ENCODE data around the gene AK4.
"Not testable (repeated sequence)": the region's sequence is repeated elsewhere in the genome, so short reads cannot be mapped to it uniquely, and the experiment has no call there.

The AK4 gene

DNA sequence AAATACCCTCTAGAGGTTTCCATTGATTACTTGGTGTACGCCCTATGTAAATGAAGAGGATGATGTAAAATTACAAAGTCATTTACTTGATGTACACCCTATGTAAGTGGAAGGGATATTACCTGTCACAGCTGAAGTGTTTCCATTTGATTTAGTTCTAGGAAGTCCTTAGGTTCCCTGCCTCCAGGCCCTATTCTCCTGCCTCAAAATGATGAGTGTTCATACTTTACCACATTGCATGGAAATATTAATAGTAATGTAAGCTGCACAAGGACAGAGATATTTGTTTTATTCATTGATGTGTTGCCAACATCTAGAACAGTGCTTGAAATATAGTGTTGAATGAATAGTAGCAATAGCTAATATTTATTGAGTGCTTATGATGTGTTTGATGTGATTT lies 9.5 kb upstream of the AK4 start:
- no peak overlapping the region for H3K4me3 ChIP-seq (ENCODE audit: insufficient read depth, low read length, poor library complexity, severe bottlenecking)
- no peaks in the 10 kb centered on the region for H3K79me2 ChIP-seq (ENCODE audit: insufficient read depth, low read length)
- H3F3A ChIP-seq (ENCODE audit: insufficient read depth) = no peaks in the 10 kb centered on the region
- no peaks in the 10 kb centered on the region for H3K27me3 ChIP-seq (ENCODE audit: low read length)
- no peaks in the 10 kb centered on the region for H3K9me3 ChIP-seq (ENCODE audit: insufficient read depth, low read length)
- no peak overlapping the region for H3K4me2 ChIP-seq (ENCODE audit: low read depth, low read length, poor library complexity, severe bottlenecking)
- no peak for TF ChIP-seq EZH2phosphoT487 (conservative IDR thresholded peaks at IDR 0.05; ENCODE audit: low read length)
- TF ChIP-seq, protein P1, sequence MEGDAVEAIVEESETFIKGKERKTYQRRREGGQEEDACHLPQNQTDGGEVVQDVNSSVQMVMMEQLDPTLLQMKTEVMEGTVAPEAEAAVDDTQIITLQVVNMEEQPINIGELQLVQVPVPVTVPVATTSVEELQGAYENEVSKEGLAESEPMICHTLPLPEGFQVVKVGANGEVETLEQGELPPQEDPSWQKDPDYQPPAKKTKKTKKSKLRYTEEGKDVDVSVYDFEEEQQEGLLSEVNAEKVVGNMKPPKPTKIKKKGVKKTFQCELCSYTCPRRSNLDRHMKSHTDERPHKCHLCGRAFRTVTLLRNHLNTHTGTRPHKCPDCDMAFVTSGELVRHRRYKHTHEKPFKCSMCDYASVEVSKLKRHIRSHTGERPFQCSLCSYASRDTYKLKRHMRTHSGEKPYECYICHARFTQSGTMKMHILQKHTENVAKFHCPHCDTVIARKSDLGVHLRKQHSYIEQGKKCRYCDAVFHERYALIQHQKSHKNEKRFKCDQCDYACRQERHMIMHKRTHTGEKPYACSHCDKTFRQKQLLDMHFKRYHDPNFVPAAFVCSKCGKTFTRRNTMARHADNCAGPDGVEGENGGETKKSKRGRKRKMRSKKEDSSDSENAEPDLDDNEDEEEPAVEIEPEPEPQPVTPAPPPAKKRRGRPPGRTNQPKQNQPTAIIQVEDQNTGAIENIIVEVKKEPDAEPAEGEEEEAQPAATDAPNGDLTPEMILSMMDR (IDR thresholded peaks at IDR 0.05; ENCODE audit: insufficient read depth, low read length, poor library complexity, severe bottlenecking) = no peak
- H3K9me2 ChIP-seq (replicated peaks; ENCODE audit: insufficient read depth, low read length) = no peaks in the 10 kb centered on the region
- H3K9ac ChIP-seq (ENCODE audit: low read length) = no peak overlapping the region
- H4K20me1 ChIP-seq (ENCODE audit: low read depth, low read length) = no peaks in the 10 kb centered on the region
- H3K36me3 ChIP-seq (ENCODE audit: low read length) = no peaks in the 10 kb centered on the region
- no peak overlapping the region for H2AFZ ChIP-seq (ENCODE audit: low read depth, low read length, severe bottlenecking)
- no peak overlapping the region for H3K27ac ChIP-seq (ENCODE audit: low read depth, low read length)

DNA sequence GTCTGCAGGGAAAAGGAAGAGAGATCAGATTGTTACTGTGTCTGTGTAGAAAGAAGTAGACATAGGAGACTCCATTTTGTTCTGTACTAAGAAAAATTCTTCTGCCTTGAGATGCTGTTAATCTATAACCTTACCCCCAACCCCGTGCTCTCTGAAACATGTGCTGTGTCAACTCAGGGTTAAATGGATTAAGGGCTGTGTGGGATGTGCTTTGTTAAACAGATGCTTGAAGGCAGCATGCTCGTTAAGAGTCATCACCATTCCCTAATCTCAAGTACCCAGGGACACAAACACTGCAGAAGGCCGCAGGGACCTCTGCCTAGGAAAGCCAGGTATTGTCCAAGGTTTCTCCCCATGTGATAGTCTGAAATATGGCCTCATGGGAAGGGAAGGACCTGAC lies 8.2 kb upstream of the AK4 start:
- not testable (repeated sequence) for H2AFZ ChIP-seq (ENCODE audit: low read depth, low read length, severe bottlenecking); H3K9me3 ChIP-seq (ENCODE audit: insufficient read depth, low read length)

DNA sequence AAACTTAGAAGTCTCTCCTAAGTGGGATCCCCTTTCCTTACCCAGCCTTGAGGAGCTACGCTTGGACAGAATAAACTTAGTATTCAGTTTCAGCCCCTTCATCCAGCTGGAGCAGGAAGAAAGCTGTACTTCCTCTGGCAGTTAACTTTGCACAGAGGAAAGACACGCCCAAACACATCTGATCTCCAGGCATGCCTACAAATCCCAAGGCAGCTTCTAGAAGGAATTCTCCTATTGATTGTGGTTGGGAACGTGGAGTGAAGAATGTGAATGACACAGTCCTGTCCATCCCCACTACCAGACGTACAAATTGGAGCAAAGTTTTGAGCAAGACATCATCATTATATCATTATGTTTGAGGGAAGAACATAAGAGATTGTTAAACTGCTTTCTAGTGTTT lies 6.6 kb upstream of the AK4 start:
- H2AFZ ChIP-seq (ENCODE audit: low read depth, low read length, severe bottlenecking) = no peak overlapping the region

More for the DNA sequence above, 8.2 kb upstream of the AK4 start:
- H3K4me2 ChIP-seq (ENCODE audit: low read depth, low read length, poor library complexity, severe bottlenecking); H3F3A ChIP-seq (ENCODE audit: insufficient read depth); H3K27ac ChIP-seq (ENCODE audit: low read depth, low read length); H3K9me2 ChIP-seq (replicated peaks; ENCODE audit: insufficient read depth, low read length); H4K20me1 ChIP-seq (ENCODE audit: low read depth, low read length); H3K4me3 ChIP-seq (ENCODE audit: insufficient read depth, low read length, poor library complexity, severe bottlenecking); H3K27me3 ChIP-seq (ENCODE audit: low read length); H3K9ac ChIP-seq (ENCODE audit: low read length); H3K79me2 ChIP-seq (ENCODE audit: insufficient read depth, low read length); H3K36me3 ChIP-seq (ENCODE audit: low read length): not testable (repeated sequence)

DNA sequence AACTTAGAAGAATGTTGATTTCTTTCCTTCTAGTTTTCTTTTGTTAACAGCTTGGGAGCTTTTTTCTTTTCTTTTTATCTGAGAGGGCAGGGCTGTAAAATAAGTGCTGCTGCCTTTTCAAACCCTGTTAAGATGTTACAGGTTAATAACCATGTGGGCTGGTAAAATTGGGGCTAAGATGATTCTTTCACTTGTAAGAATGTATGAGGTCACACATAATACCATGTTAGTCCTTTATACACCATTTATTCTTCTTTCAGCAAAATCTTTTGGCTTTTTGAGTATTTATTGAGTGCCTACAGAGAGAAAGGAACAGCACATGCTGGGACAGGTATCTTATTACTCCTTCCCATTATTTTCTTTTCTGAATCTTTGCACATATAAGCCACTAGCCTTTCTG lies 6.1 kb upstream of the AK4 start:
- Histone ChIP-seq H3K9me2 (replicated peaks; ENCODE audit: insufficient read depth, low read length) (no peaks in the 10 kb centered on the region), H3K27me3 (ENCODE audit: low read length) (no peaks in the 10 kb centered on the region), H3K36me3 (ENCODE audit: low read length) (no peaks in the 10 kb centered on the region), H3K27ac (ENCODE audit: low read depth, low read length) (no peak overlapping the region), H4K20me1 (ENCODE audit: low read depth, low read length) (no peaks in the 10 kb centered on the region), H3K79me2 (ENCODE audit: insufficient read depth, low read length) (no peaks in the 10 kb centered on the region), H3K9me3 (ENCODE audit: insufficient read depth, low read length) (no peaks in the 10 kb centered on the region), H3K9ac (ENCODE audit: low read length) (no peak overlapping the region), H3K4me2 (ENCODE audit: low read depth, low read length, poor library complexity, severe bottlenecking) (no peak overlapping the region), H2AFZ (ENCODE audit: low read depth, low read length, severe bottlenecking) (no peak overlapping the region), H3K4me3 (ENCODE audit: insufficient read depth, low read length, poor library complexity, severe bottlenecking) (no peak overlapping the region), H3F3A (ENCODE audit: insufficient read depth) (no peaks in the 10 kb centered on the region)
- TF ChIP-seq EZH2phosphoT487 (conservative IDR thresholded peaks at IDR 0.05; ENCODE audit: low read length) = no peak
- TF ChIP-seq, protein P1 (IDR thresholded peaks at IDR 0.05; ENCODE audit: insufficient read depth, low read length, poor library complexity, severe bottlenecking) = no peak

More for the DNA sequence above, 6.6 kb upstream of the AK4 start:
- H3K27ac ChIP-seq (ENCODE audit: low read depth, low read length) = no peak overlapping the region
- H3K9me3 ChIP-seq (ENCODE audit: insufficient read depth, low read length) = no peaks in the 10 kb centered on the region
- H3F3A ChIP-seq (ENCODE audit: insufficient read depth) = no peaks in the 10 kb centered on the region
- TF ChIP-seq, protein P1 (IDR thresholded peaks at IDR 0.05; ENCODE audit: insufficient read depth, low read length, poor library complexity, severe bottlenecking) = no peak
- no peak for TF ChIP-seq EZH2phosphoT487 (conservative IDR thresholded peaks at IDR 0.05; ENCODE audit: low read length)
- H3K4me3 ChIP-seq (ENCODE audit: insufficient read depth, low read length, poor library complexity, severe bottlenecking) = no peak overlapping the region
- no peaks in the 10 kb centered on the region for H3K9me2 ChIP-seq (replicated peaks; ENCODE audit: insufficient read depth, low read length)
- H3K9ac ChIP-seq (ENCODE audit: low read length) = no peak overlapping the region
- no peaks in the 10 kb centered on the region for H4K20me1 ChIP-seq (ENCODE audit: low read depth, low read length)
- no peak overlapping the region for H3K4me2 ChIP-seq (ENCODE audit: low read depth, low read length, poor library complexity, severe bottlenecking)
- no peaks in the 10 kb centered on the region for H3K27me3 ChIP-seq (ENCODE audit: low read length)
- H3K36me3 ChIP-seq (ENCODE audit: low read length) = no peaks in the 10 kb centered on the region
- H3K79me2 ChIP-seq (ENCODE audit: insufficient read depth, low read length) = no peaks in the 10 kb centered on the region

DNA sequence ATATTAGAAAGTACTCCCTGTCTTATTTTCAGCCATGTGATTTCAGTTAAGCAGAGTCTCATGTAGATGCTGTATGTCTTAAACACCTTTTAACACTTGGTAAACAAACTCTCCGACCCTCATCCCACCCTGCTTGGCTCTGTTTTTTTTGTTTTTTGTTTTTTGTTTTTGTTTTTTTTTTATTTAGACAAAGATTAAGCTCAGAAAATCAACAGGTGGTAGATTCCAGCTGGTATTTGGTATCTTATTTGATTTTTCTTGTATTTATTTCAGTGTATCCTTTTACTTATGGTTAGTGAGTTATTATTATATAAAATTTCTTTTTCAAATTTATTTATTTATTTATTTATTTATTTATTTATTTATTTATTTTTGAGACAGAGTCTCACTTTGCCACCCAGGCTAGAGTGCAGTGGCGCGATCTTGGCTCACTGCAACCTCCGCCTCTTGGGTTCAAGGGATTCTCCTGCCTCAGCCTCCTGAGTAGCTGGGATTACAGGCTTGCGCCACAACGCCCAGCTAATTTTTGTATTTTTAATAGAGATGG lies 4.8 kb upstream of the AK4 start:
- H3K4me2 ChIP-seq (ENCODE audit: low read depth, low read length, poor library complexity, severe bottlenecking); H3K36me3 ChIP-seq (ENCODE audit: low read length); H3F3A ChIP-seq (ENCODE audit: insufficient read depth); H3K27me3 ChIP-seq (ENCODE audit: low read length); H3K9me2 ChIP-seq (replicated peaks; ENCODE audit: insufficient read depth, low read length); H4K20me1 ChIP-seq (ENCODE audit: low read depth, low read length); H3K9ac ChIP-seq (ENCODE audit: low read length); H3K4me3 ChIP-seq (ENCODE audit: insufficient read depth, low read length, poor library complexity, severe bottlenecking); H2AFZ ChIP-seq (ENCODE audit: low read depth, low read length, severe bottlenecking); H3K9me3 ChIP-seq (ENCODE audit: insufficient read depth, low read length); H3K27ac ChIP-seq (ENCODE audit: low read depth, low read length); H3K79me2 ChIP-seq (ENCODE audit: insufficient read depth, low read length): not testable (repeated sequence)

Measured in SU-DHL-6 (cell line).